ENCODE measurements around the gene ADCY1. TPM values are rescaled to one million over a fixed set of nuclear protein-coding genes. Genes with fewer than 3 reads are reported as not detected.

The ADCY1 gene
- total RNA-seq, 4 donors from 2014 or later = 2.5 to 9.0 (median 5.6) TPM

DNA sequence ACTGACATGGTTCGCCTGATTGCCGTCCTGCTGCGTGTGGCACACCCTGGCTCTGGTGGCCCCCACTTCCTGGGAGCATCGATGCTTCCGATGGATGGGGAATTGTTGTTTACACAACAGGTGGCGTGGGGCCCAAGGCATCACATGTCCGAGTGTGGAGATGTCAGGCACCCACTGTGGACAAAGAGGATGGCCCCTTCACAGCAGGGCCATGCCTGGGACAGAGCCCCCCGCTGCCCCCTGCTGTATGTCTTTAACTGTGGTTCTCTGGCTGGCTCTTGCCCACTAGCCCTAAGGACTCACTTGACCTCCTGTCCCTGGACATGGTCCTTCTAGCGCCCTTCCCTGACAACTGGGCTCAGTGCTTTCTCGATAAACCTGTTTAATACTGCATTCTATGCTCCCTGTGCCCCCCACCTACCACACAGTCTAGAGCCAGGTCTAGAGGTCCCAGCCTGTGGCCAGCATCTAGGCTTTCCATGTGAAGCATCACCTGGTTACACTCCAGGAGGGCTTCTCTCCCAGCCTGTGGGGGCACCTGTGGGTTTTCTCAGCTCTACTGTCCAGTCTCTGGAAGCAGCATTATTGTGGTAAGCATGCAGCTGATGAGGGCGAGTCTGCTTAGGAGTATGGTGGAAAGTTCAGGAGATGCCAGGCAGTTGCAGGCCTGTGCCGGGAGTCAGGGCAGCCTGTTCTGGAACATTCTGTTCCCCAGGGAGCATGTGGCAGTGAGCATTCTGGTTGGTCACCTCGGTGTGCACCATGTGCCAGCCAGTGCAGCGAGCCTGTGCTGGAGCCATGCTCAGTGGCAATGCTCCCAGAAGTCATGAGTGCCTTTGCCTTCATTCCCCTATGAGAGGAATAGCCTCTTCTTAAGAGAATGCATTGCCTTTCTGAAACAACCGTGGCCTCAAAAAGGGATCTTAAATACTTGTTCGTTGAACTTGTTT, 10.4 kb downstream of the ADCY1 start:
- Histone ChIP-seq H3K36me3 (no peaks in the 10 kb centered on the region), H3K27me3 (no peaks in the 10 kb centered on the region), H3K4me3 (no peak overlapping the region), H3K4me1 (peaks cover 0 to 4% (median 0%) of the 10 kb centered on the region in 4 donors), H3K9me3 (no peaks in the 10 kb centered on the region), H3K27ac (no peak overlapping the region)
- TF ChIP-seq, protein P1, sequence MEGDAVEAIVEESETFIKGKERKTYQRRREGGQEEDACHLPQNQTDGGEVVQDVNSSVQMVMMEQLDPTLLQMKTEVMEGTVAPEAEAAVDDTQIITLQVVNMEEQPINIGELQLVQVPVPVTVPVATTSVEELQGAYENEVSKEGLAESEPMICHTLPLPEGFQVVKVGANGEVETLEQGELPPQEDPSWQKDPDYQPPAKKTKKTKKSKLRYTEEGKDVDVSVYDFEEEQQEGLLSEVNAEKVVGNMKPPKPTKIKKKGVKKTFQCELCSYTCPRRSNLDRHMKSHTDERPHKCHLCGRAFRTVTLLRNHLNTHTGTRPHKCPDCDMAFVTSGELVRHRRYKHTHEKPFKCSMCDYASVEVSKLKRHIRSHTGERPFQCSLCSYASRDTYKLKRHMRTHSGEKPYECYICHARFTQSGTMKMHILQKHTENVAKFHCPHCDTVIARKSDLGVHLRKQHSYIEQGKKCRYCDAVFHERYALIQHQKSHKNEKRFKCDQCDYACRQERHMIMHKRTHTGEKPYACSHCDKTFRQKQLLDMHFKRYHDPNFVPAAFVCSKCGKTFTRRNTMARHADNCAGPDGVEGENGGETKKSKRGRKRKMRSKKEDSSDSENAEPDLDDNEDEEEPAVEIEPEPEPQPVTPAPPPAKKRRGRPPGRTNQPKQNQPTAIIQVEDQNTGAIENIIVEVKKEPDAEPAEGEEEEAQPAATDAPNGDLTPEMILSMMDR (IDR thresholded peaks at IDR 0.05) = no peak
- no peak for TF ChIP-seq POLR2A (IDR thresholded peaks at IDR 0.05)
- no peak for TF ChIP-seq EP300 (IDR thresholded peaks at IDR 0.05)
- no peak for DNase-seq (ENCODE audit: low spot score in 2 of 2)
- WGBS, 2 donors = 86 to 92% methylated on average over 11 to 13 of the region's 16 CpGs

DNA sequence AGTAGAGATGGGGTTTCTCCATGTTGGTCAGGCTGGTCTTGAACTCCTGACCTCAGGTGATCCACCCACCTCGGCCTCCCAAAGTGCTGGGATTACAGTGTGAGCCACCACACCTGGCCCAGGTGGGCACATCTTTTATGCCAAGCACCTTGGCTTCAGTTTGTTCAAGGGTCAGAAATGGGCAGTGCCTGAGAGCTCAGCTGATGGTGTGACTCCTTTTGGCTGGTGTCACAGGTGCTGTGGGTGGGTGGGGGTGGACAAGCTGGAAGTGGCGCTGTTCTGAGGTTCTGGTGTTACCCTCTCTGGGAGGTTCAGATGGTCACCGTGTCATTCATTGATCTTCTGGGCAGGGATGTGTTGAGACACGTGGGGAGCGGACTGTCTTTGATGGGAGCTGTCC, 11.5 kb downstream of the ADCY1 start:
- no peak for DNase-seq (ENCODE audit: low spot score in 2 of 2)
- TF ChIP-seq, protein P1 (IDR thresholded peaks at IDR 0.05) = no peak
- no peak for TF ChIP-seq POLR2A (IDR thresholded peaks at IDR 0.05)
- no peak for TF ChIP-seq EP300 (IDR thresholded peaks at IDR 0.05)
- Histone ChIP-seq H3K27ac (no peak overlapping the region), H3K27me3 (no peaks in the 10 kb centered on the region), H3K9me3 (no peaks in the 10 kb centered on the region), H3K36me3 (no peaks in the 10 kb centered on the region), H3K4me1 (peaks cover 0 to 4% (median 0%) of the 10 kb centered on the region in 4 donors), H3K4me3 (no peak overlapping the region)
- WGBS, 2 donors = 85 to 87% methylated on average over 5 of the region's 5 CpGs

DNA sequence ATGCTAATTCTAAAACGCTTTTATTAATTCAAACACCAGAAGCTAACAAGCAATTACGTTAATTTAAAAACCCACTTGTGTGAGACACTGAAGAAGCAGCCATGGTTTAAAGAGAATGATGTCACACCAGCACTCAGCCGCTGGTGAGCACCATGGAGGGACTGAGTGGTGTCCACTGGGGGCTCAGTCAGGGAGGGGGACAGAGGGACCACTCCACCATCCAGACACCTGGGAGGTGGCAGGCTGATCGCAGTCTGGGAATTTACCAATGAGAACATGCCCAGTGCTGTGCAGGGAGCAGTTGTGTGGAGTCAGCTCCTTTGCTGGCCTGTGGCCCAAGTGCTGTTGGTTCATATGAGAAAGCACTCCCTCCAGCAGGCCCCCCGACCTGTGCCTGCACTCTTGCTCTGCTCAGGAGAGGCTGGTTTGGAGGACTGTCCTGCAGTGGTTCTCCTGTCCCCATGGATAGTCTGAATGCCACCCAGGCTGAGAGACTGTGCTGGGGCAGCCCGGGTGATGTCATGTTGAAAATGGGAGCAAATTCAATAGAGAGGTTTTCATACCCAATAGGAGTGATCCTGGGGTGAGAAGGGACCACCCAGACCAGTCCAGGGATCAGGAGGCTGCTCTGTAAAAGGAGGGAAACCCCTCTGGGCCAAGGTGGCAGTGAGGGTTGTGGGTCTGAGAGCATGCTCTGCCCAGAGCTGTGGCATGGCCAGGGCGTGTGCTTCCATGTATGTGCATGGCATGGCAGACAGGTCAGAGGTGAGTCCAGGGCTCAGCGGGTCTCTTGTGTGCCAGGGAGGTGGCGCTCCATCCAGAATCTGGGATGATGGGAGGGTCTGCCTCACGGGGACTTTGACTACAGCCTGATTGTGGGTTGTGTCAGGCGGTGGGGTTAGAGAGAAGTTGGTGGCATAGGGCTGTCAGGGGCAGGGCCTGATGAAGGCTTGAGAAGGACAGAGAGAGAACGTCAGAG, 12.7 kb downstream of the ADCY1 start:
- Histone ChIP-seq H3K4me1 (peaks cover 0 to 4% (median 0%) of the 10 kb centered on the region in 4 donors), H3K9me3 (no peaks in the 10 kb centered on the region), H3K27me3 (no peaks in the 10 kb centered on the region), H3K4me3 (no peak overlapping the region), H3K27ac (no peak overlapping the region), H3K36me3 (no peaks in the 10 kb centered on the region)
- TF ChIP-seq POLR2A (IDR thresholded peaks at IDR 0.05) (no peak), EP300 (IDR thresholded peaks at IDR 0.05) (no peak)
- TF ChIP-seq, protein P1 (IDR thresholded peaks at IDR 0.05) = no peak
- 87% methylated on average over 11 to 12 of the region's 12 CpGs for WGBS, 2 donors
- no peak for DNase-seq (ENCODE audit: low spot score in 2 of 2)

DNA sequence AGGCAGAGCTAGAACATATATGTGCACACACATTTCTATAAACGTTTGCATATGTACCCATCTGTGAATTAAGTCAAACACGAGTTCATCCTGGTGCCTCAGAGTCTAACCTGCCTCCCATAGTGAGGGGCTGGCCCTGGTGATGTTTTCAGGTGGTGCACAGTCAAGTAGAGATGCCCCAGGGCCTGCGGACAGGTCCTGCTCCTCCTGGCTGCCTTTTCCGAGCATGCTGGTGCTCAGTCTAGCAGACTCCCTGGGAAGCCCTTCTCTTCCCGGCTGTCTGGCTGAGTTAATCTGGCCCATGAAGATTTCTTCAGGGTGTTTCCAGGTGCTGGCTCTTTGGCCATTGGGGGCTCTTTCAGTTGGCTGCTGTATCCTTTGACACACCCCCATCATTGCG, 14.3 kb downstream of the ADCY1 start:
- no peak for DNase-seq (ENCODE audit: low spot score in 2 of 2)
- WGBS, 2 donors = 79 to 87% methylated on average over 6 of the region's 6 CpGs
- Histone ChIP-seq H3K36me3 (no peaks in the 10 kb centered on the region), H3K27ac (no peak overlapping the region), H3K9me3 (no peaks in the 10 kb centered on the region), H3K4me3 (no peak overlapping the region), H3K27me3 (no peaks in the 10 kb centered on the region), H3K4me1 (no peaks in the 10 kb centered on the region)
- TF ChIP-seq, protein P1 (IDR thresholded peaks at IDR 0.05) = no peak
- TF ChIP-seq POLR2A (IDR thresholded peaks at IDR 0.05) = no peak
- no peak for TF ChIP-seq EP300 (IDR thresholded peaks at IDR 0.05)
